GM12873 (cell line): Measurements from ENCODE around the gene PAX2.

Experiments
- CTCF ChIP-seq: IDR thresholded peaks from 2 replicates; pipeline ENCODE4 v1.5.1; 2012; ENCODE audit warnings: low read depth, mild to moderate bottlenecking, moderate library complexity, low read length, control low read depth; ENCODE audit not compliant: insufficient read depth; ENCODE audit errors: missing control alignments

PAX2 gene

GRCh38 chr10:100749059-100749308, 3.6 kb downstream of the PAX2 start:
- TF ChIP-seq CTCF, result no peak

- no peak for TF ChIP-seq CTCF
Measured at GRCh38 chr10:100749309-100750217, 4.2 kb downstream of the PAX2 start.

GRCh38 chr10:100750291-100751210, 5.2 kb downstream of the PAX2 start:
- no peak for TF ChIP-seq CTCF

GRCh38 chr10:100751211-100751933, 6.0 kb downstream of the PAX2 start:
- TF ChIP-seq CTCF, result no peak

- no peak for TF ChIP-seq CTCF
Measured at GRCh38 chr10:100755821-100756220, 10.4 kb downstream of the PAX2 start.

GRCh38 chr10:100759331-100759730, 13.9 kb downstream of the PAX2 start:
- TF ChIP-seq CTCF, result no peak

GRCh38 chr10:100760726-100761125, 15.3 kb downstream of the PAX2 start:
- no peak for TF ChIP-seq CTCF
